KMS-11 (cell line): ENCODE results near the gene TXNRD3.

Experiments used
- H2AFZ ChIP-seq: fragments of 200-600 bp; sonication (generic); 2 replicates; pipeline ENCODE4 v1.6.1; 2016; ENCODE audit warnings: antibody characterized with exemption, mixed run types, low read depth
- H3K27ac ChIP-seq: fragments of 200-600 bp; sonication (generic); 2 replicates; pipeline ENCODE4 v1.6.1; 2016; ENCODE audit warnings: mild to moderate bottlenecking, mixed run types
- H3K27me3 ChIP-seq: fragments of 200-600 bp; sonication (generic); 2 replicates; pipeline ENCODE4 v1.6.1; 2017; ENCODE audit warnings: mild to moderate bottlenecking, low read depth, mixed run types, moderate library complexity; ENCODE audit not compliant: insufficient read depth
- H3K36me3 ChIP-seq: fragments of 200-600 bp; sonication (generic); 2 replicates; pipeline ENCODE4 v1.6.1; 2017; ENCODE audit warnings: mild to moderate bottlenecking, mixed run types; ENCODE audit not compliant: insufficient read depth
- H3K4me1 ChIP-seq: fragments of 200-600 bp; sonication (generic); 2 replicates; pipeline ENCODE4 v1.6.1; 2016; ENCODE audit warnings: mild to moderate bottlenecking, low read depth, mixed run types; ENCODE audit not compliant: poor library complexity, severe bottlenecking
- H3K4me2 ChIP-seq: fragments of 200-600 bp; sonication (generic); 2 replicates; pipeline ENCODE4 v1.7.0; 2016; ENCODE audit warnings: mild to moderate bottlenecking, mixed run types
- H3K4me3 ChIP-seq: fragments of 200-600 bp; sonication (generic); IDR thresholded peaks from 2 replicates; pipeline ENCODE4 v1.6.1; 2017; ENCODE audit warnings: low read depth, low read length, mixed read lengths; ENCODE audit not compliant: insufficient read depth
- H3K79me2 ChIP-seq: fragments of 200-600 bp; sonication (generic); 2 replicates; pipeline ENCODE4 v1.6.1; 2016; ENCODE audit warnings: low read depth, mixed run types; ENCODE audit not compliant: insufficient read depth
- H3K9ac ChIP-seq: fragments of 200-600 bp; sonication (generic); 2 replicates; pipeline ENCODE4 v1.6.1; 2016; ENCODE audit warnings: mild to moderate bottlenecking, mixed run types
- H4K20me1 ChIP-seq: fragments of 200-600 bp; sonication (generic); 2 replicates; pipeline ENCODE4 v1.6.1; 2016; ENCODE audit warnings: mild to moderate bottlenecking, mixed run types; ENCODE audit not compliant: insufficient read depth
- CTCF ChIP-seq: fragments of 200-600 bp; sonication (generic); conservative IDR thresholded peaks from 2 replicates; pipeline ENCODE4 v1.6.1; 2017; ENCODE audit warnings: low read depth, mild to moderate bottlenecking, antibody characterized with exemption, low read length, moderate library complexity, mixed read lengths

TXNRD3 gene

GRCh38 chr3:126668450-126669401, 13.8 kb upstream of the TXNRD3 start:
- no peaks in the 10 kb centered on the region for H4K20me1 ChIP-seq

DNA sequence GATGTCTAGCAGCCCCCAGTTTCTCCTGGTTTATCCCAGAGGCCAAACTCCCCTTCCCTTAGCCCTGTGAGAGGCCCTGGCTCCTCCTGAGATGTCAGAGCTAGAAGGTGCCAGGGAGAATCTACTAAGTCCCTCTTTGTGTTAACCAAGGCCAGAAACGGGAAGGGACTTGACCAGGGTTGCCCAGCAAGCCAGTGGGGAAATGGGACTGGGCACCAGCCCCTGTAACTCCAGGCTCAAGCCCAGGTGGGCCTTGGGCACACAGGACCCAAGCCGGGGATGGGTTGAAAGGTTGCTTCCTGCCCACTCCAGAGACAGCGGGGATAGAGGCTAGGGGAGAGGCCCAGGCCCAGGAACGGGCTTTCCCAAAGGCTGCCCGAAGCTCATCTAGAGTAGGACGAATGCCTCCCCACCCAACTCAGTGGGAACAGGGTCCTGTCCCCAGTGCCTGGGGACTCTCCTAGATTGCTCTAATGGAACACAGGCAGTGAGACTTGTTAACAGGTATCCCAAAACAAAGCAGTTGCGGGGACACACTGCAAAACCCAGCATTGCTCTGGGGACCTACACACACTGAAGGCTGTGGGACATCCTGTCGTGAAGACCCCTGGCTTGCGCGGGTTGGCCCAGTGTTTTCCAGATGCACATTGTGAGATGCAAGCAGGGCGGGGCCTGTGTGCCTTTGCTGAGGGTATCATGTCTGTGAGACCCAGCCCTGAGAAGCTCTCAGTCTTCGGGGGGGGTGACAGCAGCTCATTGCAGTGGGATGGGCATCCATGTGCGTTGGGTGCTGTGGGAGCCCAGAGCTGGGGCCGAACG, 12.9 kb upstream of the TXNRD3 start:
- TF ChIP-seq CTCF: no peak
- no peak overlapping the region for H3K4me2 ChIP-seq
- no peaks in the 10 kb centered on the region for H3K4me1 ChIP-seq
- H3K27me3 ChIP-seq: no peaks in the 10 kb centered on the region
- H3K36me3 ChIP-seq: no peaks in the 10 kb centered on the region
- no peak overlapping the region for H2AFZ ChIP-seq
- H3K79me2 ChIP-seq: no peaks in the 10 kb centered on the region
- no peaks in the 10 kb centered on the region for H4K20me1 ChIP-seq
- H3K27ac ChIP-seq: no peak overlapping the region
- H3K4me3 ChIP-seq: no peak overlapping the region
- no peak overlapping the region for H3K9ac ChIP-seq

More at GRCh38 chr3:126668450-126669401, 13.8 kb upstream of the TXNRD3 start:
- H3K4me3 ChIP-seq: no peak overlapping the region
- no peak overlapping the region for H3K4me2 ChIP-seq
- H3K4me1 ChIP-seq: no peaks in the 10 kb centered on the region
- no peaks in the 10 kb centered on the region for H3K79me2 ChIP-seq
- no peak overlapping the region for H2AFZ ChIP-seq
- TF ChIP-seq CTCF: no peak
- no peak overlapping the region for H3K27ac ChIP-seq
- H3K27me3 ChIP-seq: no peaks in the 10 kb centered on the region
- no peaks in the 10 kb centered on the region for H3K36me3 ChIP-seq
- H3K9ac ChIP-seq: no peak overlapping the region

- no peak overlapping the region for H3K27ac ChIP-seq
- no peak overlapping the region for H3K9ac ChIP-seq
- no peaks in the 10 kb centered on the region for H3K4me1 ChIP-seq
- H3K27me3 ChIP-seq: no peaks in the 10 kb centered on the region
- no peaks in the 10 kb centered on the region for H3K36me3 ChIP-seq
- H2AFZ ChIP-seq: no peak overlapping the region
- H4K20me1 ChIP-seq: no peaks in the 10 kb centered on the region
- H3K4me3 ChIP-seq: no peak overlapping the region
- no peaks in the 10 kb centered on the region for H3K79me2 ChIP-seq
- H3K4me2 ChIP-seq: no peak overlapping the region
- TF ChIP-seq CTCF: no peak
These were observed 12.0 kb upstream of the TXNRD3 start for GRCh38 chr3:126666658-126667528.
